Osteocyte (in vitro differentiated cells): Measurements from ENCODE around the gene PDCL3. TPM values are rescaled to one million over a fixed set of nuclear protein-coding genes. Genes with fewer than 3 reads are reported as not detected.

Source experiments
- DNase-seq: peaks from one replicate; pipeline ENCODE4 v3.0.0; 2021; ENCODE audit warnings: mixed read lengths; ENCODE audit not compliant: unreplicated experiment; ENCODE audit errors: extremely low spot score
- H3K27ac Mint-ChIP-seq: one replicate; pipeline ENCODE4 v1.8.0; 2021; ENCODE audit warnings: mild to moderate bottlenecking, mixed read lengths; ENCODE audit not compliant: unreplicated experiment
- H3K27me3 Mint-ChIP-seq: one replicate; pipeline ENCODE4 v1.8.0; 2021; ENCODE audit warnings: mixed read lengths; ENCODE audit not compliant: unreplicated experiment
- H3K36me3 Mint-ChIP-seq: one replicate; pipeline ENCODE4 v1.8.0; 2021; ENCODE audit warnings: mixed read lengths; ENCODE audit not compliant: unreplicated experiment
- H3K4me1 Mint-ChIP-seq: one replicate; pipeline ENCODE4 v1.8.0; 2021; ENCODE audit warnings: mixed read lengths; ENCODE audit not compliant: unreplicated experiment
- H3K4me3 Mint-ChIP-seq: one replicate; pipeline ENCODE4 v1.8.0; 2021; ENCODE audit warnings: mild to moderate bottlenecking, moderate library complexity, mixed read lengths; ENCODE audit not compliant: unreplicated experiment
- H3K9me3 Mint-ChIP-seq: one replicate; pipeline ENCODE4 v1.8.0; 2021; ENCODE audit warnings: mixed read lengths; ENCODE audit not compliant: unreplicated experiment
- total RNA-seq: library from RNA; stranded (reverse); gene quantifications from 2 replicates; pipeline ENCODE4 v1.2.1, GENCODE V29; 2021
- TF ChIP-seq, protein P1 (sequence below): fragments of 200-600 bp; sonication (generic); IDR thresholded peaks from 2 replicates; pipeline ENCODE4 v1.5.0; 2021; ENCODE audit warnings: antibody characterized with exemption, mild to moderate bottlenecking, moderate library complexity

Gene PDCL3
- total RNA-seq, 1 donor from 2014 or later = 20.4 TPM

DNA sequence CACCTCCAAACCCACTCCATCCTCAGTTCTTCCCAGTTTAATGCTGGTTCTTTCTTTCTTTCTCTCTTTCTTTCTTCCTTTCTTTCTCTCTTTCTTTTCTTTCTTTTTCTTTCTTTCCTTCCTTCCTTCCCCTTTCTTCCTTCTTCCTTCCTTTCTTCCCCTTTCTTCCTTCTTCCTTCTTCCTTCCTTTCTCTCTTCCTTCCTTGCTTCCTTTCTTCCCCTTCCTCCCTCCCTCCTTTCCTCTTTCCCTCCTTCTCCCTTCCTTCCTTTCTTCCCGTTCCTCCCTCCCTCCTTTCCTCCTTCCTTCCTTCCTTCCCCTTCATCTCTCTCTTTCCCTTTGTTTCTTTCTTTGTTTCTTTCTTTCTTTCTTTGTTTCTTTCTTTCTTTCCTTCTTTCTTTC is 50.9 kb downstream of the PDCL3 start:
- no peak for DNase-seq
- H3K27ac Mint-ChIP-seq = no peak overlapping the region
- TF ChIP-seq, protein P1, sequence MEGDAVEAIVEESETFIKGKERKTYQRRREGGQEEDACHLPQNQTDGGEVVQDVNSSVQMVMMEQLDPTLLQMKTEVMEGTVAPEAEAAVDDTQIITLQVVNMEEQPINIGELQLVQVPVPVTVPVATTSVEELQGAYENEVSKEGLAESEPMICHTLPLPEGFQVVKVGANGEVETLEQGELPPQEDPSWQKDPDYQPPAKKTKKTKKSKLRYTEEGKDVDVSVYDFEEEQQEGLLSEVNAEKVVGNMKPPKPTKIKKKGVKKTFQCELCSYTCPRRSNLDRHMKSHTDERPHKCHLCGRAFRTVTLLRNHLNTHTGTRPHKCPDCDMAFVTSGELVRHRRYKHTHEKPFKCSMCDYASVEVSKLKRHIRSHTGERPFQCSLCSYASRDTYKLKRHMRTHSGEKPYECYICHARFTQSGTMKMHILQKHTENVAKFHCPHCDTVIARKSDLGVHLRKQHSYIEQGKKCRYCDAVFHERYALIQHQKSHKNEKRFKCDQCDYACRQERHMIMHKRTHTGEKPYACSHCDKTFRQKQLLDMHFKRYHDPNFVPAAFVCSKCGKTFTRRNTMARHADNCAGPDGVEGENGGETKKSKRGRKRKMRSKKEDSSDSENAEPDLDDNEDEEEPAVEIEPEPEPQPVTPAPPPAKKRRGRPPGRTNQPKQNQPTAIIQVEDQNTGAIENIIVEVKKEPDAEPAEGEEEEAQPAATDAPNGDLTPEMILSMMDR = no peak
- no peaks in the 10 kb centered on the region for H3K9me3 Mint-ChIP-seq
- peaks cover 27% of the 10 kb centered on the region for H3K27me3 Mint-ChIP-seq
- H3K4me3 Mint-ChIP-seq = no peak overlapping the region
- H3K36me3 Mint-ChIP-seq = no peaks in the 10 kb centered on the region
- H3K4me1 Mint-ChIP-seq = no peaks in the 10 kb centered on the region

DNA sequence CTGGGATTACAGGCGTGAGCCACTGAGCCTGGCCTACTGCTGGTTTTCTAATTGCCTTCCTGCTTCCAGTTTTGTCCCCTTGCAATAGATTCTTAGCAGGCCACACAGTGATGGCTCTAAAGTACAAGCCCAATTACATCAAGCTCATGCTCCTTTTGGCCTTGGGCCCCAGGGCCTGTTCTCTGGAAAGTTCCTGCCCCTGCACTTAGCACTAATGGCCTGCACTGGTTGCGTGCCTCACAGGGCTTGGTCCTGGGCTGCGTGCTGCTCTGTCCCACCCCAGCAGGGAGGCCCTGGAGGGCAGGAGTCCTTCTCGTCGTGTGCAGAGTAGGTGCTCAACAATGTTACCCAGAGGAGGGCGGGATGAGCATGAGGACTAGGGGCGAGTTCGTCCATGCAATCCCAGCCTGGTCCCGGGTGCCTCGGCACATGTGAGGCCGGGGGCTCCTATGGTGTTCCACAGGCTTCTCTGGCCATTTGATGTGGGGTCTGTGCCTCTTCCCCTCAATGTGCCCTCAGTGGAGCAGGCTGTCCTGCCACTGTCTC is 51.7 kb downstream of the PDCL3 start:
- Mint-ChIP-seq H3K4me3 (no peak overlapping the region), H3K36me3 (no peaks in the 10 kb centered on the region), H3K9me3 (no peaks in the 10 kb centered on the region), H3K4me1 (no peaks in the 10 kb centered on the region), H3K27ac (no peak overlapping the region), H3K27me3 (peaks cover 32% of the 10 kb centered on the region)
- TF ChIP-seq, protein P1 = no peak
- no peak for DNase-seq

DNA sequence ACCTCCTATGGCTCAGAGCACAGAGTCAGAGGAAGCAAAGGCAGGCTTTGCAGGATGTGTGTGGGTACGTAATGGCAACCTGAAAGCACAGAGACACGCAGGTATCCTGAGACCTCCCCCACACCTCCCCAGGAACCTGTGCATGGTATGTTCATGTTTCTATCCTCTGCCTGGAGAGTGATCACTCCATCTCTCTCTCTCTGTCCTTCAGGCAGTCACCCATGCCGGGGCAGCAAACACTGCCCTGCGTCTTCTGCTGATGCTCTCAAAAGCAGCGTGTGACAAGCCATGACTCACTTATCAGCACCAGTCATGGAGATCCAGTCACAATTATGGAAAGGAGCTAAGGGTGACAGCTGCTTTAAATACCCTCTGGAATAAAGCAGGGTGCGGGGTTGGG is 52.7 kb downstream of the PDCL3 start:
- H3K4me1 Mint-ChIP-seq = no peaks in the 10 kb centered on the region
- peaks cover 34% of the 10 kb centered on the region for H3K27me3 Mint-ChIP-seq
- DNase-seq = no peak
- TF ChIP-seq, protein P1 = no peak
- H3K27ac Mint-ChIP-seq = no peak overlapping the region
- H3K9me3 Mint-ChIP-seq = no peaks in the 10 kb centered on the region
- no peaks in the 10 kb centered on the region for H3K36me3 Mint-ChIP-seq
- no peak overlapping the region for H3K4me3 Mint-ChIP-seq

DNA sequence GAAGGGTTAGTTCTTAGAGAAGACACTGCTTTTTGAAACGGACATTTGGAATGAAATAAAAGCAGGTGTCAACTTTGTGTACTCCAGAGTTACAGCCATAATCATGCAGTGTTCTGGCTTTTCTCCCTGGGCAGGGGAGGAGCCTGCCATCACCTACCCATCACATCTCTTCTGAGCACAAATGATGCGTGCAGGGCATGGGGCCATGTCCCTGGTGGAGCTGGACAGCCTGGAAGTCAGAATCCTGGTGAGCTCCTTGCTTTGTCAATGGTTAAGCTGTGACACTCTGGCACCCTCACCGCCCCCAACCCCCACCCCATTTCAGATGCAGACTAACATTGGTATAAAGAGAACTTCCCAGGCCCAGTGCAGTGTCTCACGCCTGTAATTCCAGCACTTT is 53.1 kb downstream of the PDCL3 start:
- H3K4me1 Mint-ChIP-seq = no peaks in the 10 kb centered on the region
- TF ChIP-seq, protein P1 = no peak
- no peak for DNase-seq
- no peak overlapping the region for H3K27ac Mint-ChIP-seq
- H3K9me3 Mint-ChIP-seq = no peaks in the 10 kb centered on the region
- peaks cover 32% of the 10 kb centered on the region for H3K27me3 Mint-ChIP-seq
- H3K36me3 Mint-ChIP-seq = no peaks in the 10 kb centered on the region
- no peak overlapping the region for H3K4me3 Mint-ChIP-seq

DNA sequence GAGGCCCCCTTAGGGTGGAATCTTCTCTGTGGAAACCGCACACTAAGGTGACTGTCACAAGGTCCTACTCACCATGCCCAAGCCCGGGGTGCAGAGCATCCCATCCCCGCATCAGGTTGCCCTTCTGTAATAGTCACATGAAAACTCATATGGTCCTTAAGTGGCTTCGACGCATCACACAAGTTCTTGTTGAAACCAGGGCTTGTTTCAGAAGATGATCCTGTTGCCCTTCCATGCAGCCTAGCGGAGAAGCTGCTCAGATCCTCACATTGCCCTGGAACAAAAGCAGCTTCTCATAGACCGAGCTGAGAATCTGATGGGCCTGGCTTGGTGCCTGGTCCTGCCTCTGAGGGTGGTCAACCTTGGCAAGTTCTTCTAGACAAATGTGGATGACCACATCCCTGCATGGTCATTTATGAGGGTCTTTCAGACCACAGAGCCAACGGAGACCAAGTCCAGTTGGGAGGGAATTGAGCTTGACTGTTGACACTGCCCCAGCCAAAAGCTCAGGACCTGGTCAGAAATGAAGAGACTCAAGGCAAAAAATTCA is 54.1 kb downstream of the PDCL3 start:
- H3K9me3 Mint-ChIP-seq = peaks cover 4% of the 10 kb centered on the region
- no peak overlapping the region for H3K27ac Mint-ChIP-seq
- no peaks in the 10 kb centered on the region for H3K4me1 Mint-ChIP-seq
- no peak for DNase-seq
- peaks cover 32% of the 10 kb centered on the region for H3K27me3 Mint-ChIP-seq
- H3K4me3 Mint-ChIP-seq = no peak overlapping the region
- no peaks in the 10 kb centered on the region for H3K36me3 Mint-ChIP-seq
- TF ChIP-seq, protein P1 = no peak
